HG03521 (cell line): ENCODE data around the gene DSCAML1.

Source experiments
- ATAC-seq: cut with Tn5 transposase; IDR thresholded peaks from one replicate; pipeline ENCODE4 v1.9.1; 2021; ENCODE audit warnings: mild to moderate bottlenecking, moderate library complexity; ENCODE audit not compliant: unreplicated experiment

DSCAML1 gene

GRCh38 chr11:117642835-117643234, 154.2 kb downstream of the DSCAML1 start:
- no peak for ATAC-seq

- no peak for ATAC-seq
Measured at GRCh38 chr11:117642396-117642795, 154.6 kb downstream of the DSCAML1 start.

- ATAC-seq, result no peak
Measured at GRCh38 chr11:117641008-117641915, 155.8 kb downstream of the DSCAML1 start.

GRCh38 chr11:117640041-117640440, 157.0 kb downstream of the DSCAML1 start:
- no peak for ATAC-seq

- no peak for ATAC-seq
Measured at GRCh38 chr11:117639601-117640000, 157.4 kb downstream of the DSCAML1 start.

- ATAC-seq, result no peak
Measured at GRCh38 chr11:117638911-117639543, 158.0 kb downstream of the DSCAML1 start.

GRCh38 chr11:117634756-117635603, 162.0 kb downstream of the DSCAML1 start:
- ATAC-seq, result no peak

- no peak for ATAC-seq
Measured at GRCh38 chr11:117633976-117634755, 162.8 kb downstream of the DSCAML1 start.

GRCh38 chr11:117633186-117633754, 163.7 kb downstream of the DSCAML1 start:
- no peak for ATAC-seq

- ATAC-seq, result no peak
Measured at GRCh38 chr11:117632306-117632705, 164.7 kb downstream of the DSCAML1 start.

GRCh38 chr11:117631336-117632140, 165.5 kb downstream of the DSCAML1 start:
- ATAC-seq, result no peak

GRCh38 chr11:117629891-117630538, 167.0 kb downstream of the DSCAML1 start:
- ATAC-seq, result no peak

GRCh38 chr11:117629146-117629545, 167.9 kb downstream of the DSCAML1 start:
- no peak for ATAC-seq

GRCh38 chr11:117627259-117627658, 169.8 kb downstream of the DSCAML1 start:
- ATAC-seq, result no peak

- ATAC-seq, result no peak
Measured at GRCh38 chr11:117626576-117626975, 170.4 kb downstream of the DSCAML1 start.

- no peak for ATAC-seq
Measured at GRCh38 chr11:117625237-117625636, 171.8 kb downstream of the DSCAML1 start.

GRCh38 chr11:117623831-117624271, 173.2 kb downstream of the DSCAML1 start:
- no peak for ATAC-seq

GRCh38 chr11:117621226-117621625, 175.8 kb downstream of the DSCAML1 start:
- ATAC-seq, result no peak

- no peak for ATAC-seq
Measured at GRCh38 chr11:117620659-117621058, 176.4 kb downstream of the DSCAML1 start.
